OCI-LY1 (cell line): ENCODE results near the gene CD58.

Experiments used
- H2AFZ ChIP-seq: fragments of 200-600 bp; sonication (generic), shearing (Covaris generic); 2 replicates; pipeline ENCODE4 v1.6.0; 2014; ENCODE audit warnings: antibody characterized with exemption, mild to moderate bottlenecking, low read length
- H3F3A ChIP-seq: fragments of 200-600 bp; sonication (generic), shearing (Covaris generic); 2 replicates; pipeline ENCODE4 v1.6.0; 2014; ENCODE audit warnings: mild to moderate bottlenecking, antibody characterized with exemption, low read length, moderate library complexity; ENCODE audit not compliant: insufficient read depth
- H3K27ac ChIP-seq: fragments of 200-600 bp; sonication (generic); 2 replicates; pipeline ENCODE4 v1.5.1; 2014; ENCODE audit warnings: low read length, mixed run types, mild to moderate bottlenecking, low read depth; ENCODE audit not compliant: poor library complexity, severe bottlenecking
- H3K27me3 ChIP-seq: fragments of 200-600 bp; sonication (generic); 2 replicates; pipeline ENCODE4 v1.6.0; 2014; ENCODE audit warnings: antibody characterized with exemption, mild to moderate bottlenecking, low read length, moderate library complexity; ENCODE audit not compliant: insufficient read depth
- H3K36me3 ChIP-seq: fragments of 200-600 bp; sonication (generic); 2 replicates; pipeline ENCODE4 v1.6.1; 2014; ENCODE audit warnings: mild to moderate bottlenecking, antibody characterized with exemption, low read length, moderate library complexity, mixed read lengths; ENCODE audit not compliant: insufficient read depth
- H3K4me1 ChIP-seq: fragments of 200-600 bp; sonication (generic); 2 replicates; pipeline ENCODE4 v1.5.1; 2014; ENCODE audit warnings: mild to moderate bottlenecking, low read length, moderate library complexity; ENCODE audit not compliant: insufficient read depth, severe bottlenecking
- H3K4me2 ChIP-seq: fragments of 200-600 bp; sonication (generic), shearing (Covaris generic); 2 replicates; pipeline ENCODE4 v1.6.1; 2014; ENCODE audit warnings: low read length
- H3K4me3 ChIP-seq: fragments of 200-600 bp; sonication (generic); 2 replicates; pipeline ENCODE4 v1.5.1; 2014; ENCODE audit warnings: low read length, low read depth, mild to moderate bottlenecking, mixed read lengths; ENCODE audit not compliant: poor library complexity, severe bottlenecking
- H3K79me2 ChIP-seq: fragments of 200-600 bp; shearing (Covaris generic); 2 replicates; pipeline ENCODE4 v1.6.1; 2016; ENCODE audit warnings: mixed run types, low read length, mixed read lengths; ENCODE audit not compliant: insufficient read depth
- H3K9ac ChIP-seq: fragments of 200-600 bp; sonication (generic), shearing (Covaris generic); 2 replicates; pipeline ENCODE4 v1.6.1; 2014; ENCODE audit warnings: mild to moderate bottlenecking, low read length, mixed read lengths
- H3K9me2 ChIP-seq: fragments of 200-600 bp; sonication (generic), shearing (Covaris generic); 2 replicates; pipeline ENCODE4 v1.6.1; 2014; ENCODE audit warnings: low read depth, mild to moderate bottlenecking, low read length, mixed read lengths
- H3K9me3 ChIP-seq: fragments of 200-600 bp; shearing (Covaris generic); 2 replicates; pipeline ENCODE4 v1.6.1; 2014; ENCODE audit warnings: low read length, mixed read lengths
- H4K20me1 ChIP-seq: fragments of 200-600 bp; sonication (generic), shearing (Covaris generic); 2 replicates; pipeline ENCODE4 v1.6.0; 2016; ENCODE audit warnings: mild to moderate bottlenecking, low read length; ENCODE audit not compliant: insufficient read depth
- EZH2 ChIP-seq: fragments of 200-600 bp; sonication (generic), shearing (Covaris generic); IDR thresholded peaks from 2 replicates; pipeline ENCODE4 v1.8.0; 2017; ENCODE audit warnings: borderline replicate concordance, mixed run types, mild to moderate bottlenecking, antibody characterized with exemption, low read length, moderate library complexity, mixed read lengths
- TF ChIP-seq, protein P1 (sequence below): fragments of 200-600 bp; sonication (generic), shearing (Covaris generic); IDR thresholded peaks from 2 replicates; pipeline ENCODE4 v1.5.1; 2017; ENCODE audit warnings: mild to moderate bottlenecking, antibody characterized with exemption, low read length, moderate library complexity, mixed read lengths

The CD58 gene

DNA sequence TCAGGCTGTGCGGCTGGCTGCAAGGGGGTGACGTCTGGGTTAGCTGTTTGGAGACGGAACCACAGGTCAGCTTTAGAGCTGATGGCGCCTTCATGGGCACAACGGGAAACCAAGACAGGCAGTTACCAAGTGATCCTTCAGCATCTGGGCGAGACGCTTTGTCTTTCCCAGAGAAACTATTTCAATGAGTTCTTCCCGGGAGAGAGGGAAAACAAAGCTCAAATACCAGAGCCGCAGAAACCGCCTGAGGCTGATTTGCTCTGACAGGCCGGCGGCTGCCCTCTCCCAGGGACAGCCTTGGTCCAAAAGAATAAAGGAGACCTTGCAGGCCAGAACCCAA is 76.5 kb downstream of the CD58 start:
- no peak overlapping the region for H2AFZ ChIP-seq
- no peak overlapping the region for H3K4me3 ChIP-seq
- no peak overlapping the region for H3K9ac ChIP-seq
- H3K27ac ChIP-seq, result no peak overlapping the region
- H3K79me2 ChIP-seq, result no peaks in the 10 kb centered on the region
- H3K36me3 ChIP-seq, result no peaks in the 10 kb centered on the region
- no peak overlapping the region for H3K4me2 ChIP-seq
- no peaks in the 10 kb centered on the region for H3K27me3 ChIP-seq
- TF ChIP-seq, protein P1, sequence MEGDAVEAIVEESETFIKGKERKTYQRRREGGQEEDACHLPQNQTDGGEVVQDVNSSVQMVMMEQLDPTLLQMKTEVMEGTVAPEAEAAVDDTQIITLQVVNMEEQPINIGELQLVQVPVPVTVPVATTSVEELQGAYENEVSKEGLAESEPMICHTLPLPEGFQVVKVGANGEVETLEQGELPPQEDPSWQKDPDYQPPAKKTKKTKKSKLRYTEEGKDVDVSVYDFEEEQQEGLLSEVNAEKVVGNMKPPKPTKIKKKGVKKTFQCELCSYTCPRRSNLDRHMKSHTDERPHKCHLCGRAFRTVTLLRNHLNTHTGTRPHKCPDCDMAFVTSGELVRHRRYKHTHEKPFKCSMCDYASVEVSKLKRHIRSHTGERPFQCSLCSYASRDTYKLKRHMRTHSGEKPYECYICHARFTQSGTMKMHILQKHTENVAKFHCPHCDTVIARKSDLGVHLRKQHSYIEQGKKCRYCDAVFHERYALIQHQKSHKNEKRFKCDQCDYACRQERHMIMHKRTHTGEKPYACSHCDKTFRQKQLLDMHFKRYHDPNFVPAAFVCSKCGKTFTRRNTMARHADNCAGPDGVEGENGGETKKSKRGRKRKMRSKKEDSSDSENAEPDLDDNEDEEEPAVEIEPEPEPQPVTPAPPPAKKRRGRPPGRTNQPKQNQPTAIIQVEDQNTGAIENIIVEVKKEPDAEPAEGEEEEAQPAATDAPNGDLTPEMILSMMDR, result no peak
- TF ChIP-seq EZH2, result no peak
- no peaks in the 10 kb centered on the region for H3F3A ChIP-seq
- H4K20me1 ChIP-seq, result no peaks in the 10 kb centered on the region
- H3K9me3 ChIP-seq, result no peaks in the 10 kb centered on the region
- H3K9me2 ChIP-seq, result no peaks in the 10 kb centered on the region
- no peaks in the 10 kb centered on the region for H3K4me1 ChIP-seq

- TF ChIP-seq, protein P1, result no peak
- TF ChIP-seq EZH2, result no peak
- Histone ChIP-seq H3K9me2 (no peaks in the 10 kb centered on the region), H4K20me1 (no peaks in the 10 kb centered on the region), H3K27me3 (no peaks in the 10 kb centered on the region), H3K79me2 (no peaks in the 10 kb centered on the region), H3F3A (no peaks in the 10 kb centered on the region), H3K27ac (no peak overlapping the region), H3K9ac (no peak overlapping the region), H2AFZ (no peak overlapping the region), H3K36me3 (no peaks in the 10 kb centered on the region), H3K9me3 (no peaks in the 10 kb centered on the region), H3K4me2 (no peak overlapping the region), H3K4me3 (no peak overlapping the region), H3K4me1 (no peaks in the 10 kb centered on the region)
These were observed 77.1 kb downstream of the CD58 start for GRCh38 chr1:116493484-116494352.

DNA sequence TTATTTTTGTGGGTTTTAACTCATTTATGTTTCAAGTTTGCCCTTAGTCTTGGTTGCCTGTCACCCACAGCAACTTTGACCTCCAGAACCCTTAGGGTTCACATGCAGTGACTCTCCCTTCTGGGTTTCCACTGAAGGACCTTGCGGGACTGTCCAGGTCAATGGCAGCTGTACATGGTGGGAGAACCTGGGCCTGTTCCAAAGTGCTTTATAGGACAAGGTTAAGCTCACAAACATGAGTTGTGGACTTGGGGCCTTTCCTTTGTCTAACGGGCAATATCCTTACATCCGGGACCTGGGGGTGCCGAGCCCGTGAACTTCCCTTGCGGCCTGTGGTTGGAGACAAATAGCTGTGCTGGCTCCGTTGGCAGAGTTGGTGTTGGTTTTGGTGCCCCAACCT is 77.8 kb downstream of the CD58 start:
- TF ChIP-seq, protein P1, result no peak
- no peak for TF ChIP-seq EZH2
- no peak overlapping the region for H3K9ac ChIP-seq
- no peaks in the 10 kb centered on the region for H4K20me1 ChIP-seq
- no peak overlapping the region for H3K4me2 ChIP-seq
- no peaks in the 10 kb centered on the region for H3F3A ChIP-seq
- no peak overlapping the region for H3K4me3 ChIP-seq
- H3K36me3 ChIP-seq, result no peaks in the 10 kb centered on the region
- no peak overlapping the region for H3K27ac ChIP-seq
- H3K4me1 ChIP-seq, result no peaks in the 10 kb centered on the region
- H3K27me3 ChIP-seq, result no peaks in the 10 kb centered on the region
- H3K79me2 ChIP-seq, result no peaks in the 10 kb centered on the region
- no peaks in the 10 kb centered on the region for H3K9me3 ChIP-seq
- H3K9me2 ChIP-seq, result no peaks in the 10 kb centered on the region
- no peak overlapping the region for H2AFZ ChIP-seq
